MG63 (cell line): ENCODE data around the gene HM13. TPM values are rescaled to one million over a fixed set of nuclear protein-coding genes. Genes with fewer than 3 reads are reported as not detected.
"Not testable (repeated sequence)": the region's sequence is repeated elsewhere in the genome, so short reads cannot be mapped to it uniquely, and the experiment has no call there.

Source experiments
- DNase-seq: peaks from one replicate; pipeline ENCODE4 v3.0.0-alpha.2; 2020
- H3K27me3 ChIP-seq: fragments of 250-450 bp; sonication (Bioruptor Pico); 2 replicates; pipeline ENCODE4 v1.5.1; 2020; ENCODE audit warnings: mild to moderate bottlenecking, moderate library complexity
- H3K36me3 ChIP-seq: fragments of 250-450 bp; sonication (Bioruptor Pico); 2 replicates; pipeline ENCODE4 v1.5.1; 2020; ENCODE audit warnings: mild to moderate bottlenecking, moderate library complexity
- H3K4me3 ChIP-seq: fragments of 250-450 bp; sonication (Bioruptor Pico); 2 replicates; pipeline ENCODE4 v1.5.1; 2020; ENCODE audit warnings: mild to moderate bottlenecking, moderate library complexity
- H3K9me3 ChIP-seq: fragments of 250-450 bp; sonication (Bioruptor Pico); 2 replicates; pipeline ENCODE4 v1.5.1; 2020; ENCODE audit warnings: mild to moderate bottlenecking, moderate library complexity
- total RNA-seq: library from RNA; depleted of rRNA; stranded (reverse); fragments of >200 nt; shearing (Covaris generic); gene quantifications from 2 replicates; pipeline ENCODE4 v1.2.3, GENCODE V29; 2014; ENCODE audit warnings: low replicate concordance

The HM13 gene
- total RNA-seq, 1 experiment from 2014 or later: 155 TPM

DNA sequence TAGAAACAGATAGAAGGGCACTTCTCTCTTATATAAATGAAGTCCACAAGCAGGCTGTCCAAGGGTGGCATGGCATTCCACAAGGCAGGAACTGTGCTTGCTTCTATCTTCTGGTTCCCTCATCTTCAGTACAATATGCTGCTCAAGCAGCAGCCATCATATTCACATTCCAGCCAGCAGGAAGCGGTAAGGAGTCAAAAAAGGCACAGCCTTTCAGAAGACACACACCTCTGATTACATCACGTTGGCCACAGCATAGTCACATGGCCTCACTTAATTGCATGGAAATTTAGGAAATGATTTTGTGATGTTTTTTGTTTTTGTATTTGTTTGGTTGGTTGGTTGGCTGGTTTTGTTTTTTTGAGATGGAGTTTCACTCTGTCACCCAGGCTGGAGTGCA is 20.1 kb upstream of the HM13 start:
- Histone ChIP-seq H3K36me3 (no peaks in the 10 kb centered on the region), H3K4me3 (no peak overlapping the region), H3K9me3 (no peaks in the 10 kb centered on the region; the same call in 1 of the 2 replicates), H3K27me3 (no peaks in the 10 kb centered on the region)
- DNase-seq: peak; percentile 42

- peak; percentile 98 for DNase-seq
- Histone ChIP-seq H3K27me3 (no peaks in the 10 kb centered on the region), H3K9me3 (no peaks in the 10 kb centered on the region; the same call in 1 of the 2 replicates), H3K4me3 (peak overlapping the region; percentile 10), H3K36me3 (no peaks in the 10 kb centered on the region)
These were observed 17.4 kb upstream of the HM13 start for GRCh38 chr20:31496761-31497295.

GRCh38 chr20:31497838-31498540 is 16.3 kb upstream of the HM13 start:
- Histone ChIP-seq H3K9me3 (no peaks in the 10 kb centered on the region; the same call in 1 of the 2 replicates), H3K27me3 (no peaks in the 10 kb centered on the region), H3K4me3 (no peak overlapping the region), H3K36me3 (no peaks in the 10 kb centered on the region)
- DNase-seq: peak; percentile 89

- Histone ChIP-seq H3K4me3 (no peak overlapping the region), H3K27me3 (no peaks in the 10 kb centered on the region), H3K36me3 (no peaks in the 10 kb centered on the region), H3K9me3 (no peaks in the 10 kb centered on the region)
- DNase-seq: no peak
These were observed 13.7 kb upstream of the HM13 start for GRCh38 chr20:31500527-31500926.

- H3K4me3 ChIP-seq, H3K27me3 ChIP-seq, H3K9me3 ChIP-seq, H3K36me3 ChIP-seq: not testable (repeated sequence)
- peak; percentile 74 for DNase-seq
These were observed 11.2 kb upstream of the HM13 start for GRCh38 chr20:31502884-31503673.

GRCh38 chr20:31505903-31506302 is 8.3 kb upstream of the HM13 start:
- H3K4me3 ChIP-seq: no peak overlapping the region
- DNase-seq: no peak
- no peaks in the 10 kb centered on the region for H3K27me3 ChIP-seq
- no peaks in the 10 kb centered on the region for H3K9me3 ChIP-seq
- no peaks in the 10 kb centered on the region for H3K36me3 ChIP-seq

DNA sequence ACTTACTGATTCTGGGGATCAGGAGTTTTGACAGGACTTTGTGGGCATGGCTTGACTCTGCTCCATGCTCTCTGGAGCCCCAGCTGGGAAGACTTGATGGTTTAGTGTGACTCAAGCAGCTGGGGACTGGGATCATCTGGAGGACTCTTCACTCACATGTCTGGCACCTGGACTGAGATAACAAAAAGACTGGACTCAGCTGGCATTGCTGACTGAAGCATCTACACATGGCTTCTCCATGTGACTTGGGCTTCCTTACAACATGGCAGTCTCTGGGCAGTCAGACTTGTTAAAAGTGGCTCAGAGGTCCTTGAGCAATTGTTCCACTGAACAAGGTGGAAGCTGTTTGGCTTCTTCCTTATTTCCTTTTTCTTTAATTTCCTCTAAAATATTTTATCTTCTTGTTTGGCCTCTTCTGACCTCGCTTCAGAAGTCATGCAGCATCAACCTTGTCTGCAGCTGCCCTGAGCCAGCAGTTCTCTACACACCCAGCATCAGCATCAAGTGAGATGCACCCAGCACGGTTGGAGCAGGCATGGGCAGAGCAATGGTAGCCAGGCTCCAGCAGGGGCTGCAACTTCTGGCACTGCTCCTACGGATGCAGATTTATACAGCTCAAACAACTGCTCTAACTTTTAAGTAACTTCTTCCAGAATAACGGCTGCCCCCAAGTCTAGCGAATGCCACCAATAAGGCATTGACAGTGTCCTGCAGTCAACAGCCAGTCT is 5.6 kb upstream of the HM13 start:
- Histone ChIP-seq H3K9me3 (no peaks in the 10 kb centered on the region), H3K36me3 (no peaks in the 10 kb centered on the region), H3K4me3 (no peak overlapping the region), H3K27me3 (no peaks in the 10 kb centered on the region)
- DNase-seq: no peak

DNA sequence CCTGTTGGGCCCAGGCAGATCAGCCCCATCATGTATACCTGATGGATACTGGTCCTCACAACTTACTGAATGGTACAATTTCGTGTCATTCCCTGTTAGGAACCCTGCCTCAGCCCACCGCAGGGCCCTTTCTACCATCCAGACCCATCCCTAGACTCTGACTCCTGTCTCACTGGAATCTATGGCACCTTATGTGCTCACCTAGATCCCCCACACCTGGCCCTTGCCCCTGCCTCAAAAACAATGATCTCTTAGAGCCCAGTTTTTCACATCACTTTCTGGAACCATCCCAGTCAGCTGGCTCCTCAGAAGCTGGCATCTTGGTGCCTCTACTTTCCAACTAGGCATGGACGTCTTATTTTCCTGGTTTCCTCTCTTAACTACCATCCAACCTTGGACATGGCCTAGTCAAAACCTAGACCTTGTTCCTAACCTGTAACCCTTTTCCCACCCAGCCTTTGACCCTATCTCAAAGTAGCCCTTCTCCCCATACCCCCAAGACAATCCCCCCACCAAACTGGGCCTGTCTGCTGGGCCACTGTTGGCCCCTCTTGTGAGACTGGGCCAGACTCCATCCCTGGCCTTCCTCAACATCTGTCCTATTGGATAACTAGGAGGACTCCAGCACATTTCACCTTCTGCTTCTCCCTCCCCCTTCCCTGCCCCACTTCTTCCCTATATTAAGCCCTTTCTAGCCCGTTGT is 981 bp downstream of the HM13 start:
- no peaks in the 10 kb centered on the region for H3K9me3 ChIP-seq
- H3K36me3 ChIP-seq: peaks cover 43% of the 10 kb centered on the region
- DNase-seq: no peak
- peak overlapping the region; percentile 88 for H3K4me3 ChIP-seq
- H3K27me3 ChIP-seq: no peaks in the 10 kb centered on the region

DNA sequence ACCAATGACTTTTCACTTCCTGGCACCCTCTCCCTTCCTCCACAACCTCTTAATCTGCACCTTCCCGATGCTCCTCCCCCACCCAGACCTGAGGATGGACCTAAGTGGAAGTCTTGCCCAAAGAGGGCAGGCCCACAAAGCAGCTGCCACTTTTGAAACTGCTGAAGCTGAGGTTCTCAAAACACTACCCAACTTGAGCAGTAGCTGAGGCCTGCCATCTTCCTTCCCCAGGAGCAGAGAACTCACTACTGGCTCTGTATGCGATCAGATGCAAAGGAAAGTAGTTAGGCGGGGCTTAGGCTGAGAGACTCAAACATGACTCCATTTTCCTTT is 1.5 kb downstream of the HM13 start:
- DNase-seq: no peak
- Histone ChIP-seq H3K36me3 (peaks cover 48% of the 10 kb centered on the region), H3K27me3 (no peaks in the 10 kb centered on the region), H3K4me3 (peak overlapping the region; percentile 88), H3K9me3 (no peaks in the 10 kb centered on the region)

DNA sequence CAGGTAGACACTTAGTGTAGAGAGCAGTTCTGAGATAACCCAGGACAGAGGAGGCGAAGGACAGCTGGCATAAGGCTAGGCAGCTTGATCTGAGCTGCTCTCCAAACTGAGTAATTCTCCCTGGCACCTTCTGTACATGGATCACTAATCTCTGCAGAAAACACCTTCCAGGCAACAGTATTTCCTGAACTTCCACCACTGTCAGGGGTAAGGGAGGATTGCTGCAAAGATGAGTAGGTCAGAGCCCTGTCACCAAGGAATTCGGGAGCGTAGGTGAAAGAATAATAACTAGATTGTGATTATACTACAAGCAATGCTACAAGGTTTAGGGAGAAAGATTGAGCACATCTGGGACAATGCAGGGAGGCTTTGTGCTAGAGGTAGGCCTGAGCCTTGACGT is 1.9 kb downstream of the HM13 start:
- H3K4me3 ChIP-seq: no peak overlapping the region; the same call in 1 of the 2 replicates
- H3K9me3 ChIP-seq: no peaks in the 10 kb centered on the region
- no peaks in the 10 kb centered on the region for H3K27me3 ChIP-seq
- H3K36me3 ChIP-seq: peaks cover 52% of the 10 kb centered on the region
- no peak for DNase-seq

- Histone ChIP-seq H3K4me3 (no peak overlapping the region), H3K36me3 (peaks cover 54% of the 10 kb centered on the region), H3K9me3 (no peaks in the 10 kb centered on the region), H3K27me3 (no peaks in the 10 kb centered on the region)
- no peak for DNase-seq
These were observed 2.4 kb downstream of the HM13 start for GRCh38 chr20:31516651-31517050.

DNA sequence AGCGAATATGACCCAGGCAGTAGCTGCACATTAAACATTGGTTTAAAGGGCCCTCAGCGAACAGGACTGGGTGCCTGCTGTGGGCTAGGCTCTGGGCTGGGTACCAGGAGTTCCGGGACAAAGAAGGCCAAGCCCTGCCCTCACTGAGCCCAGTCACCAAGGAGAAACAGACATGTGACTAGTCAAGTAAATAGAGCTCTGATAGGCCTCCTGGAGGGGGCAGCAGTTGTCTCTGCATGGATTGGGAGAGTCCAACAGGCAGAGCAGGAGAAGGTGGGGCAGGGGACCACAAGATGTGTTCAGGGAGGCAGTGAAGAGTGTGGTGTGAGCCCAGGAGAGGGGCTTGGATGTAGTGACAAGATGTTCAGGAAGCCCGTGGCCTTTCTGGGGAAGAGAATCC is 3.1 kb downstream of the HM13 start:
- Histone ChIP-seq H3K4me3 (no peak overlapping the region), H3K36me3 (peaks cover 57% of the 10 kb centered on the region), H3K9me3 (no peaks in the 10 kb centered on the region), H3K27me3 (no peaks in the 10 kb centered on the region)
- DNase-seq: peak; percentile 71

- H3K4me3 ChIP-seq, H3K9me3 ChIP-seq, H3K27me3 ChIP-seq, DNase-seq: not testable (repeated sequence)
- H3K36me3 ChIP-seq: peaks cover 61% of the 10 kb centered on the region
These were observed 7.0 kb downstream of the HM13 start for GRCh38 chr20:31521267-31521666.

DNA sequence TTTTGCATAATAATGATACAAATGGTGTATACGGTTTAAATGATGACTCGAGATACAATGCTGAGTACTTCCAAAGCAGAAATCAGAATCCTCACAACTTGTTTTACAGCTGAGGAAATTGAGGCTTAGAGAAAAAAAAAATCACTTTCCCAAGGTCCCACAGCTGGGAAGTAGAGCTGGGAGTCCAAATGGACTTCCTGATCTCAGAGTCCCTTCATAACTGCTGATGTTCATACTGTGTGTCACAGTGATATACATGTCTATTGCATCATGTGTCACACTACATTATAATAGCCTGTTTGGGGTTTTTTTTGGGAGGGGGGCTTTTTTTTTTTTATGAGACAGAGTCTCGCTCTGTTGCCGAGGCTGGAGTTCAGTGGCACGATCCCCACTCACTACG is 8.5 kb downstream of the HM13 start:
- no peak overlapping the region for H3K4me3 ChIP-seq

DNA sequence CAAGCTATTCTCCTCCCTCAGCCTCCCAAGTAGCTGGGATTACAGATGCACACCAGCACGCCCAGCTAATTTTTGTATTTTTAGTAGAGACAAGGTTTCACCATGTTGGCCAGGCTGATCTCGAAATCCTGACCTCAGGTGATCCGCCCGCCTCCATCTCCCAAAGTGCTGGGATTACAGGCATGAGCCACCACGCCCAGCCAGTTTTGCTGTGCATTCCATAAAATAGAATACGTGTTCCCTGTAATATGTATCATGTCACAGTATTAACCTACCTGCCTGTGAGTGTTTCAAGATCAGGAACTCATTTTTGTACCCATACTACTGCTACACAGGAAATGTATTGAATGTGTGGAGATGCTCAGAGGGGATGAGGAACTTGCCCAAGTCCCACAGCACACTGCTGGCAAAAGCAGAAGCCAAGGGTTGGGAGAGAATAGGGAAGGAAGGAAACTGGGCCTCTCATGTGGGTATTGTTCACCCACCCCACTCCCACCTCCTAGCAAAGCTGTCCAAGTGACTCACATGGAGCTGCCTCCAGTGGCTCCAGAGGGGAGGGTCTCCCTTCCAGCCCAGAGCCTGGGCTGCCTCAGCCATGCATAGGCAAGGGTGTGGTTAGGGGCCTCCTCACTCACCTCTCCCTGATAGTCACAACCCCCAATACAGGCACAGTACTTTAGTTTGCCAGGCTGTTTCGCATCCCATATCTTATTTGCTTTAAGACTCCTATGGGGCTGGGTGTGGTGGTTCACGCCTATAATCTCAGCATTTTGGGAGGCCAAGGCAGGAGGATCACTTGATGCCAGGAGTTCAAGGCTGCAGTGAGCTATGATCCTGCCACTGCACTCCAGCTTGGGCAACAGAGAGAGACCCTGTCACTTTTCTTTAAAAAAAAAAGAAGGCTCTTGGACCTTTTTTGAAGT is 9.4 kb downstream of the HM13 start:
- H3K9me3 ChIP-seq: no peaks in the 10 kb centered on the region
- no peaks in the 10 kb centered on the region for H3K27me3 ChIP-seq
- DNase-seq: peak; percentile 47
- no peak overlapping the region for H3K4me3 ChIP-seq
- peaks cover 61% of the 10 kb centered on the region for H3K36me3 ChIP-seq

More for the DNA sequence above, 8.5 kb downstream of the HM13 start:
- no peaks in the 10 kb centered on the region for H3K9me3 ChIP-seq
- H3K27me3 ChIP-seq: no peaks in the 10 kb centered on the region
- peaks cover 56% of the 10 kb centered on the region for H3K36me3 ChIP-seq
- DNase-seq: no peak

GRCh38 chr20:31527266-31527665 is 13.0 kb downstream of the HM13 start:
- Histone ChIP-seq H3K4me3 (no peak overlapping the region), H3K27me3 (no peaks in the 10 kb centered on the region), H3K36me3 (peaks cover 62% of the 10 kb centered on the region), H3K9me3 (no peaks in the 10 kb centered on the region)
- no peak for DNase-seq
